ENCODE results near the gene MYO15B.
A peak's percentile ranks its signal among the peaks of the same experiment; 100 is the strongest.

MYO15B gene

DNA sequence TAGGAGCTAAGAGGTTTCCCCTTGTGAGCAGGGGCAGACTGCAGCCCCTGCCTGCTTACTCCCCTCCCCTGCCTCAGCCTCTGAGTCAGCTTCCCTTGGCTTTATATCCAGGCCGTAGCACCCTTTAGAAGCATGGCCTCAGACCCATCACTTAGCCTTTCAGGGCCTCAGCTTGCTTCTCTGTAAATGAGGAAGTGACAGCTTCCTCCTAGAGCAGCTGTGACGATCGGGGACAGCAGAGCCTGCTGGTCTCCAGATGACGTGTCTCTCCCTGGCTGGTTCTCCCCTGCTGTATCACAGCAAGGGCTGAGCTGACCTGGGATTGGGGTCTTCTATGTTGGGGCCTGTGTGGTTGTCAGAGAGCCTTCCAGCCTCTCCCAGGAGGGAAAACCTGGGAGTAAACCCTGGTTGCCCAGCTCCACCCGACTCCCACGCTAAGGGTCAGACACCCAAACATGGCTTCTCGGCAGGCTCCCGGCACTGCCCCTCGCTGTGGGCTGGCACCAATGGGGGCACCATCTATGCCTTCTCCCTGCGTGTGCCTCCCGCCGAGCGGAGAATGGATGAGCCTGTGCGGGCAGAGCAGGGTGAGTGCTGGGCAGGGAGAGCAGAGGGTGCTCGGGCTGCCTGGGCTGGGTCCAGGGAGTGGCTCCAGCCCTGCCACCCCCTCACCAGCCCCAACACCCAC, 16.3 kb upstream of the MYO15B start:
- DNase-seq (ENCODE audit: low read depth in 2 of 2): peak; percentile 19 to 23
- TF ChIP-seq CTCF (IDR thresholded peaks at IDR 0.05; ENCODE audit: low read depth, low read length): no peak
- H3K4me3 ChIP-seq (replicated peaks in 1 of 2; ENCODE audit: low read depth in 2 of 2, low read length in 2 of 2): no peak overlapping the region

- no peak for TF ChIP-seq CTCF (IDR thresholded peaks at IDR 0.05; ENCODE audit: low read depth, low read length)
- DNase-seq (ENCODE audit: low read depth in 2 of 2): no peak
- no peak overlapping the region for H3K4me3 ChIP-seq (replicated peaks in 1 of 2; ENCODE audit: low read depth in 2 of 2, low read length in 2 of 2)
Observed at GRCh38 chr17:75571885-75572215, 15.8 kb upstream of the MYO15B start.

GRCh38 chr17:75572713-75573539, 14.7 kb upstream of the MYO15B start:
- H3K4me3 ChIP-seq (replicated peaks in 1 of 2; ENCODE audit: low read depth in 2 of 2, low read length in 2 of 2): no peak overlapping the region
- no peak for DNase-seq (ENCODE audit: low read depth in 2 of 2)
- TF ChIP-seq CTCF (IDR thresholded peaks at IDR 0.05; ENCODE audit: low read depth, low read length): no peak

DNA sequence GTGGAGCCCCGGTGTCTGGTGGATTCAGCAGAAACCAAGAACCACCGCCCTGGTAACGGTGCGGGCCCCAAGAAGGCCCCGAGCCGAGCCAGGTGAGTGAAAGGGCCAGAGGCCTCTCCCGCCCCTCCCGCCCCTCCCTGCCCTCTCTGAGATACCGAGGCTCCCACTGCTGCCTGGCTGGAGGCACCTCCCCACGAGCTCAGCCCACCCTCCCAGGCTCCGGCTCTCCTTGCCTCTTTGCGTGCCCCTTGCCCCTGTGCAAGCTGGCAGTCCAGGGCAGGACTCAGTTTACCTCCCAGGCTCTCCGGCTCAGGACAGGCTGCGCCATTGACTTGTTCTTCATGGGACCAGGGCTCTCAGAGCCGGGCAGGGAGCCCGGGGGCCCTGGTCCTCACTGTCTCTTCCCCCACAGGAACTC, 14.1 kb upstream of the MYO15B start:
- no peak for TF ChIP-seq CTCF (IDR thresholded peaks at IDR 0.05; ENCODE audit: low read depth, low read length)
- no peak overlapping the region for H3K4me3 ChIP-seq (replicated peaks in 1 of 2; ENCODE audit: low read depth in 2 of 2, low read length in 2 of 2)
- DNase-seq (ENCODE audit: low read depth in 2 of 2): no peak

- no peak for TF ChIP-seq CTCF (IDR thresholded peaks at IDR 0.05; ENCODE audit: low read depth, low read length)
- DNase-seq (ENCODE audit: low read depth in 2 of 2): no peak
- H3K4me3 ChIP-seq (replicated peaks in 1 of 2; ENCODE audit: low read depth in 2 of 2, low read length in 2 of 2): no peak overlapping the region
Observed at GRCh38 chr17:75573994-75574393, 13.6 kb upstream of the MYO15B start.

- no peak for TF ChIP-seq CTCF (IDR thresholded peaks at IDR 0.05; ENCODE audit: low read depth, low read length)
Observed at GRCh38 chr17:75574404-75575036, 13.1 kb upstream of the MYO15B start.

More at GRCh38 chr17:75574404-75575036, 13.1 kb upstream of the MYO15B start:
- no peak for DNase-seq (ENCODE audit: low read depth in 2 of 2)
- H3K4me3 ChIP-seq (replicated peaks in 1 of 2; ENCODE audit: low read depth in 2 of 2, low read length in 2 of 2): no peak overlapping the region
